MV-4-11 (cell line): ENCODE measurements around the gene POLR1A.

Source experiments
- DNase-seq: peaks from one replicate; lab custom pipeline; 2025; lab: John Stamatoyannopoulos, UW

POLR1A gene

GRCh38 chr2:86037795-86038192 is 67.9 kb downstream of the POLR1A start:
- DNase-seq, result no peak

GRCh38 chr2:86037141-86037794 is 68.4 kb downstream of the POLR1A start:
- DNase-seq, result peak; percentile 54

- no peak for DNase-seq
Measured at GRCh38 chr2:86036669-86037138, 69.0 kb downstream of the POLR1A start.

- peak; percentile 93 for DNase-seq
Measured at GRCh38 chr2:86035883-86036668, 69.6 kb downstream of the POLR1A start.

- DNase-seq, result no peak
Measured at GRCh38 chr2:86035376-86035882, 70.3 kb downstream of the POLR1A start.

- no peak for DNase-seq
Measured at GRCh38 chr2:86033751-86034692, 71.7 kb downstream of the POLR1A start.

GRCh38 chr2:86032861-86033595 is 72.7 kb downstream of the POLR1A start:
- no peak for DNase-seq

GRCh38 chr2:86031606-86032005 is 74.1 kb downstream of the POLR1A start:
- no peak for DNase-seq

GRCh38 chr2:86031151-86031550 is 74.5 kb downstream of the POLR1A start:
- DNase-seq, result no peak

GRCh38 chr2:86029873-86030272 is 75.8 kb downstream of the POLR1A start:
- DNase-seq, result no peak

GRCh38 chr2:86028766-86029381 is 76.8 kb downstream of the POLR1A start:
- no peak for DNase-seq

- DNase-seq, result peak; percentile 74
Measured at GRCh38 chr2:86027922-86028765, 77.5 kb downstream of the POLR1A start.

- no peak for DNase-seq
Measured at GRCh38 chr2:86027196-86027921, 78.3 kb downstream of the POLR1A start.

- no peak for DNase-seq
Measured at GRCh38 chr2:86026744-86027065, 79.0 kb downstream of the POLR1A start.

- no peak for DNase-seq
Measured at GRCh38 chr2:86025976-86026743, 79.5 kb downstream of the POLR1A start.

- DNase-seq, result no peak
Measured at GRCh38 chr2:86025229-86025820, 80.4 kb downstream of the POLR1A start.

- no peak for DNase-seq
Measured at GRCh38 chr2:86023366-86023712, 82.3 kb downstream of the POLR1A start.

GRCh38 chr2:86022661-86023365 is 82.9 kb downstream of the POLR1A start:
- DNase-seq, result no peak
